ENCODE data around the gene CARD11. TPM values are rescaled to one million over a fixed set of nuclear protein-coding genes. Genes with fewer than 3 reads are reported as not detected.

Gene CARD11
- total and polyA plus RNA-seq, 2 experiments from 2014 or later: 0.15 TPM; not detected in 1

GRCh38 chr7:2920041-2920440 is 123.6 kb downstream of the CARD11 start:
- no peaks in the 10 kb centered on the region for H3K27me3 ChIP-seq
- H3K4me1 ChIP-seq (ENCODE audit: low read depth): no peaks in the 10 kb centered on the region
- no peaks in the 10 kb centered on the region for H3K36me3 ChIP-seq
- no peak for DNase-seq (ENCODE audit: low read depth in 1 of 2, low spot score in 1 of 2)
- H3K9me3 ChIP-seq (ENCODE audit: low read depth): no peaks in the 10 kb centered on the region
- no peak overlapping the region for H3K27ac ChIP-seq
- no peak overlapping the region for H3K4me3 ChIP-seq
- no peak for TF ChIP-seq CTCF (IDR thresholded peaks at IDR 0.05; ENCODE audit: low read depth, low read length)

GRCh38 chr7:2919256-2919655 is 124.4 kb downstream of the CARD11 start:
- Histone ChIP-seq H3K27me3 (no peaks in the 10 kb centered on the region), H3K4me1 (ENCODE audit: low read depth) (no peaks in the 10 kb centered on the region), H3K27ac (no peak overlapping the region), H3K9me3 (ENCODE audit: low read depth) (no peaks in the 10 kb centered on the region), H3K4me3 (no peak overlapping the region), H3K36me3 (no peaks in the 10 kb centered on the region)
- TF ChIP-seq CTCF (IDR thresholded peaks at IDR 0.05; ENCODE audit: low read depth, low read length): no peak
- DNase-seq (ENCODE audit: low read depth in 1 of 2, low spot score in 1 of 2): no peak

- Histone ChIP-seq H3K4me3 (no peak overlapping the region), H3K9me3 (ENCODE audit: low read depth) (no peaks in the 10 kb centered on the region), H3K27me3 (no peaks in the 10 kb centered on the region), H3K36me3 (no peaks in the 10 kb centered on the region), H3K4me1 (ENCODE audit: low read depth) (no peaks in the 10 kb centered on the region), H3K27ac (no peak overlapping the region)
- no peak for DNase-seq (ENCODE audit: low read depth in 1 of 2, low spot score in 1 of 2)
- TF ChIP-seq CTCF (IDR thresholded peaks at IDR 0.05; ENCODE audit: low read depth, low read length): no peak
These were observed 125.3 kb downstream of the CARD11 start for GRCh38 chr7:2918406-2918805.

- no peaks in the 10 kb centered on the region for H3K36me3 ChIP-seq
- H3K4me1 ChIP-seq (ENCODE audit: low read depth): no peaks in the 10 kb centered on the region
- H3K4me3 ChIP-seq: no peak overlapping the region
- no peaks in the 10 kb centered on the region for H3K27me3 ChIP-seq
- TF ChIP-seq CTCF (IDR thresholded peaks at IDR 0.05; ENCODE audit: low read depth, low read length): no peak
- no peak for DNase-seq (ENCODE audit: low read depth in 1 of 2, low spot score in 1 of 2)
- H3K9me3 ChIP-seq (ENCODE audit: low read depth): no peaks in the 10 kb centered on the region
- no peak overlapping the region for H3K27ac ChIP-seq
These were observed 128.6 kb downstream of the CARD11 start for GRCh38 chr7:2915023-2915422.

GRCh38 chr7:2913760-2914387 is 129.8 kb downstream of the CARD11 start:
- H3K4me3 ChIP-seq: no peak overlapping the region
- H3K27ac ChIP-seq: no peak overlapping the region
- no peak for TF ChIP-seq CTCF (IDR thresholded peaks at IDR 0.05; ENCODE audit: low read depth, low read length)
- no peaks in the 10 kb centered on the region for H3K27me3 ChIP-seq
- H3K9me3 ChIP-seq (ENCODE audit: low read depth): no peaks in the 10 kb centered on the region
- no peaks in the 10 kb centered on the region for H3K36me3 ChIP-seq
- DNase-seq (ENCODE audit: low read depth in 1 of 2, low spot score in 1 of 2): no peak
- H3K4me1 ChIP-seq (ENCODE audit: low read depth): no peaks in the 10 kb centered on the region

Measured in cardiac muscle cell (in vitro differentiated cells and primary cell).